Measurements from ENCODE around the gene CA10.

GRCh38 chr17:52158450-52159042, at the start of gene CA10:
- TF ChIP-seq, protein P1, sequence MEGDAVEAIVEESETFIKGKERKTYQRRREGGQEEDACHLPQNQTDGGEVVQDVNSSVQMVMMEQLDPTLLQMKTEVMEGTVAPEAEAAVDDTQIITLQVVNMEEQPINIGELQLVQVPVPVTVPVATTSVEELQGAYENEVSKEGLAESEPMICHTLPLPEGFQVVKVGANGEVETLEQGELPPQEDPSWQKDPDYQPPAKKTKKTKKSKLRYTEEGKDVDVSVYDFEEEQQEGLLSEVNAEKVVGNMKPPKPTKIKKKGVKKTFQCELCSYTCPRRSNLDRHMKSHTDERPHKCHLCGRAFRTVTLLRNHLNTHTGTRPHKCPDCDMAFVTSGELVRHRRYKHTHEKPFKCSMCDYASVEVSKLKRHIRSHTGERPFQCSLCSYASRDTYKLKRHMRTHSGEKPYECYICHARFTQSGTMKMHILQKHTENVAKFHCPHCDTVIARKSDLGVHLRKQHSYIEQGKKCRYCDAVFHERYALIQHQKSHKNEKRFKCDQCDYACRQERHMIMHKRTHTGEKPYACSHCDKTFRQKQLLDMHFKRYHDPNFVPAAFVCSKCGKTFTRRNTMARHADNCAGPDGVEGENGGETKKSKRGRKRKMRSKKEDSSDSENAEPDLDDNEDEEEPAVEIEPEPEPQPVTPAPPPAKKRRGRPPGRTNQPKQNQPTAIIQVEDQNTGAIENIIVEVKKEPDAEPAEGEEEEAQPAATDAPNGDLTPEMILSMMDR (conservative IDR thresholded peaks at IDR 0.05; ENCODE audit: low read depth in 2 of 2) = peak; percentile 58 to 73
- TF ChIP-seq EZH2 (IDR thresholded peaks at IDR 0.05; ENCODE audit: low read depth, unreplicated experiment) (no peak), POLR2AphosphoS5 (IDR thresholded peaks at IDR 0.05; ENCODE audit: low read depth) (no peak), STAT1 (IDR thresholded peaks at IDR 0.05; ENCODE audit: unreplicated experiment) (no peak), CREB1 (CRISPR knock-in tag; IDR thresholded peaks at IDR 0.05; ENCODE audit: low read depth) (no peak), ZNF114 (CRISPR knock-in tag; IDR thresholded peaks at IDR 0.05) (no peak), EZH2phosphoT487 (IDR thresholded peaks at IDR 0.05; ENCODE audit: unreplicated experiment) (no peak), JUNB (IDR thresholded peaks at IDR 0.05; ENCODE audit: unreplicated experiment) (no peak), ETS1 (IDR thresholded peaks at IDR 0.05) (no peak), ZNF331 (CRISPR knock-in tag; IDR thresholded peaks at IDR 0.05; ENCODE audit: low read depth) (no peak), NANOG (IDR thresholded peaks at IDR 0.05; ENCODE audit: borderline replicate concordance) (no peak), ZNF462 (CRISPR knock-in tag; IDR thresholded peaks at IDR 0.05) (no peak)
- TF ChIP-seq, protein P2, sequence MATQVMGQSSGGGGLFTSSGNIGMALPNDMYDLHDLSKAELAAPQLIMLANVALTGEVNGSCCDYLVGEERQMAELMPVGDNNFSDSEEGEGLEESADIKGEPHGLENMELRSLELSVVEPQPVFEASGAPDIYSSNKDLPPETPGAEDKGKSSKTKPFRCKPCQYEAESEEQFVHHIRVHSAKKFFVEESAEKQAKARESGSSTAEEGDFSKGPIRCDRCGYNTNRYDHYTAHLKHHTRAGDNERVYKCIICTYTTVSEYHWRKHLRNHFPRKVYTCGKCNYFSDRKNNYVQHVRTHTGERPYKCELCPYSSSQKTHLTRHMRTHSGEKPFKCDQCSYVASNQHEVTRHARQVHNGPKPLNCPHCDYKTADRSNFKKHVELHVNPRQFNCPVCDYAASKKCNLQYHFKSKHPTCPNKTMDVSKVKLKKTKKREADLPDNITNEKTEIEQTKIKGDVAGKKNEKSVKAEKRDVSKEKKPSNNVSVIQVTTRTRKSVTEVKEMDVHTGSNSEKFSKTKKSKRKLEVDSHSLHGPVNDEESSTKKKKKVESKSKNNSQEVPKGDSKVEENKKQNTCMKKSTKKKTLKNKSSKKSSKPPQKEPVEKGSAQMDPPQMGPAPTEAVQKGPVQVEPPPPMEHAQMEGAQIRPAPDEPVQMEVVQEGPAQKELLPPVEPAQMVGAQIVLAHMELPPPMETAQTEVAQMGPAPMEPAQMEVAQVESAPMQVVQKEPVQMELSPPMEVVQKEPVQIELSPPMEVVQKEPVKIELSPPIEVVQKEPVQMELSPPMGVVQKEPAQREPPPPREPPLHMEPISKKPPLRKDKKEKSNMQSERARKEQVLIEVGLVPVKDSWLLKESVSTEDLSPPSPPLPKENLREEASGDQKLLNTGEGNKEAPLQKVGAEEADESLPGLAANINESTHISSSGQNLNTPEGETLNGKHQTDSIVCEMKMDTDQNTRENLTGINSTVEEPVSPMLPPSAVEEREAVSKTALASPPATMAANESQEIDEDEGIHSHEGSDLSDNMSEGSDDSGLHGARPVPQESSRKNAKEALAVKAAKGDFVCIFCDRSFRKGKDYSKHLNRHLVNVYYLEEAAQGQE (IDR thresholded peaks at IDR 0.05; ENCODE audit: unreplicated experiment) = peak; percentile 7

Measured in GM23338 (cell line).